Cardiac muscle cell (in vitro differentiated cells and primary cell): Measurements from ENCODE around the gene SLIT3. TPM values are rescaled to one million over a fixed set of nuclear protein-coding genes. Genes with fewer than 3 reads are reported as not detected.

Experiments
- DNase-seq, 2 donors: peaks; one replicate each; pipeline versions ENCODE4 v3.0.0 to v3.0.0-alpha.2; 2010 to 2017; ENCODE audit warnings: low read depth in 1 of 2, low spot score in 1 of 2
- H3K27ac ChIP-seq: fragments of 200-600 bp; sonication (generic); 2 replicates; pipeline ENCODE4 v1.5.1; 2016
- H3K27me3 ChIP-seq: fragments of 200-600 bp; sonication (generic); 2 replicates; pipeline ENCODE4 v1.6.0; 2016; ENCODE audit warnings: control low read depth
- H3K36me3 ChIP-seq: fragments of 200-600 bp; sonication (generic); 2 replicates; pipeline ENCODE4 v1.5.1; 2016; ENCODE audit warnings: control low read depth
- H3K4me1 ChIP-seq: fragments of 200-600 bp; sonication (generic); 2 replicates; pipeline ENCODE4 v1.8.1; 2017; ENCODE audit warnings: low read depth, mild to moderate bottlenecking, mixed run types
- H3K4me3 ChIP-seq: fragments of 200-600 bp; sonication (generic); 2 replicates; pipeline ENCODE4 v1.5.1; 2016; ENCODE audit warnings: mild to moderate bottlenecking
- H3K9me3 ChIP-seq: fragments of 200-600 bp; sonication (generic); 2 replicates; pipeline ENCODE4 v1.5.1; 2017; ENCODE audit warnings: low read depth, mild to moderate bottlenecking, control low read depth
- polyA plus RNA-seq: library from polyadenylated mRNA; unstranded; fragments of >200 nt; fragmentation: Nextera tagmentation; extraction: Ambion mirVana; gene quantifications from 2 replicates; pipeline ENCODE4 v1.2.1, GENCODE V29; 2016
- total RNA-seq: library from RNA; depleted of rRNA; stranded (reverse); fragments of >200 nt; gene quantifications from 2 replicates; pipeline ENCODE4 v1.2.3, GENCODE V29; 2016
- TF ChIP-seq, protein P1 (sequence below): IDR thresholded peaks from 2 replicates; pipeline ENCODE4 v1.5.1; 2012; ENCODE audit warnings: low read depth, mild to moderate bottlenecking, low read length

The SLIT3 gene
- total and polyA plus RNA-seq, 2 experiments from 2014 or later = 50.7 to 111 TPM

DNA sequence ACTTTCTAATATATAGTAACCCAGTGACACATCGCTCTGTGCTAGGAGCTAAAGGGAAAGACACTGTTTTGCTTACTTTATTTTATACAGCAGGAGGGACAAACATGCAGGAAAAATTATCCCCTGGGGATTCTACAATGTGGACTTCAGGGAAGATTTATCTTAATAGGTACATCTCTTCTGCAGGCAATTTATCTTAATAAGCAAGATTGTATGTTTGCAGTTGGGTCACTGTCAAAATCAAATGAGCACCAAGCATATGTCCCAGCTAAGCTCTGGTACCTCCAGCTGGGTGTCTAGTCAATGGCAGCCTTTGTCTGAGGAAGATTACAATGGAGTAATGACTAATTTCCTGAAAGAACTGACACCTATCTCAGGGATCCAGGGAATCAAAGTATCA, 411.9 kb downstream of the SLIT3 start:
- no peaks in the 10 kb centered on the region for H3K9me3 ChIP-seq
- H3K27me3 ChIP-seq = no peaks in the 10 kb centered on the region
- peak overlapping the region; percentile 93 for H3K27ac ChIP-seq
- no peak for DNase-seq
- H3K36me3 ChIP-seq = no peaks in the 10 kb centered on the region
- TF ChIP-seq, protein P1, sequence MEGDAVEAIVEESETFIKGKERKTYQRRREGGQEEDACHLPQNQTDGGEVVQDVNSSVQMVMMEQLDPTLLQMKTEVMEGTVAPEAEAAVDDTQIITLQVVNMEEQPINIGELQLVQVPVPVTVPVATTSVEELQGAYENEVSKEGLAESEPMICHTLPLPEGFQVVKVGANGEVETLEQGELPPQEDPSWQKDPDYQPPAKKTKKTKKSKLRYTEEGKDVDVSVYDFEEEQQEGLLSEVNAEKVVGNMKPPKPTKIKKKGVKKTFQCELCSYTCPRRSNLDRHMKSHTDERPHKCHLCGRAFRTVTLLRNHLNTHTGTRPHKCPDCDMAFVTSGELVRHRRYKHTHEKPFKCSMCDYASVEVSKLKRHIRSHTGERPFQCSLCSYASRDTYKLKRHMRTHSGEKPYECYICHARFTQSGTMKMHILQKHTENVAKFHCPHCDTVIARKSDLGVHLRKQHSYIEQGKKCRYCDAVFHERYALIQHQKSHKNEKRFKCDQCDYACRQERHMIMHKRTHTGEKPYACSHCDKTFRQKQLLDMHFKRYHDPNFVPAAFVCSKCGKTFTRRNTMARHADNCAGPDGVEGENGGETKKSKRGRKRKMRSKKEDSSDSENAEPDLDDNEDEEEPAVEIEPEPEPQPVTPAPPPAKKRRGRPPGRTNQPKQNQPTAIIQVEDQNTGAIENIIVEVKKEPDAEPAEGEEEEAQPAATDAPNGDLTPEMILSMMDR = no peak
- peaks cover 70% of the 10 kb centered on the region for H3K4me1 ChIP-seq
- H3K4me3 ChIP-seq = no peak overlapping the region

DNA sequence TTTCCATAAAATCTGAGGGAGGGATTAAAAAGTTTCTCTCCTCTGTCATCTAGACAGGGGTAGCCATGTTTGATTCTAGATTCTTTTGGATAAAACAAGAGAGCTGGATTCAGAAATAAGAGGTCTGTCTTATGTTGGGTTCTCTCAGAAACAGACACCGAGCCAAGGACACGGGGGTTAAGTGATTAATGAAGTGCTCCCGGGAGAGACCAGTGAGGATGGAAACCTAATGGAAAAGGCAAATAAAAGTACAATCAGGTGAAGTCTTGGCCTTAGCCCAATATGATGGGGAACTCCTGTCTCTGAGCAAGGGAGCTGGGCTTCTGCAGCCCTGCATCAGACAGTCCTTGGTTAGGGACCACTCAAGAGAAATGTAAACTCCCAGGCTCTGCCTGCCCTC, 413.0 kb downstream of the SLIT3 start:
- Histone ChIP-seq H3K27me3 (no peaks in the 10 kb centered on the region), H3K4me3 (peak overlapping the region; percentile 3), H3K36me3 (no peaks in the 10 kb centered on the region), H3K4me1 (peaks cover 76% of the 10 kb centered on the region), H3K9me3 (no peaks in the 10 kb centered on the region), H3K27ac (peak overlapping the region; percentile 93)
- DNase-seq = no peak
- TF ChIP-seq, protein P1 = no peak

DNA sequence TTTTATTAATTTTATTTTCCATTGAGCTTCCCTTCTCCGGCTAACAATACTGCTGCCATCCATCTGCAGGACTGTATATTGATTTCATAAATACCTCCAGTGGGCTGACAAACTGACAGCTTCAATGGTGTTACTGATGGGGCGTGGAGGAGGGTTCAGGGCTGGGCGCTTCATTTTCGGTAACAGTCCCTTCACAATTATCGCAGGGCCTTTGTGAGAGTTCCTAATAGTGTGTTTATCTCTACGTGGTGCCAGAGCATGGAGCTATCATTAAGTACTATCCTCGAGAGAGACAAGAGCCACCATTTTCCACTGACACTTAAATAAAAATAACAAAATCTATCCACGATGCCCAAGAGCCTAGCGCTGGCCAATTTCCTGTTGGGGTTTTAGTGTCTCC, 414.8 kb downstream of the SLIT3 start:
- Histone ChIP-seq H3K27me3 (no peaks in the 10 kb centered on the region), H3K36me3 (no peaks in the 10 kb centered on the region), H3K4me3 (peak overlapping the region; percentile 3), H3K9me3 (no peaks in the 10 kb centered on the region), H3K4me1 (peaks cover 90% of the 10 kb centered on the region), H3K27ac (peak overlapping the region; percentile 93)
- peak in 1 of 2 donors; percentile 49 for DNase-seq
- TF ChIP-seq, protein P1 = no peak

DNA sequence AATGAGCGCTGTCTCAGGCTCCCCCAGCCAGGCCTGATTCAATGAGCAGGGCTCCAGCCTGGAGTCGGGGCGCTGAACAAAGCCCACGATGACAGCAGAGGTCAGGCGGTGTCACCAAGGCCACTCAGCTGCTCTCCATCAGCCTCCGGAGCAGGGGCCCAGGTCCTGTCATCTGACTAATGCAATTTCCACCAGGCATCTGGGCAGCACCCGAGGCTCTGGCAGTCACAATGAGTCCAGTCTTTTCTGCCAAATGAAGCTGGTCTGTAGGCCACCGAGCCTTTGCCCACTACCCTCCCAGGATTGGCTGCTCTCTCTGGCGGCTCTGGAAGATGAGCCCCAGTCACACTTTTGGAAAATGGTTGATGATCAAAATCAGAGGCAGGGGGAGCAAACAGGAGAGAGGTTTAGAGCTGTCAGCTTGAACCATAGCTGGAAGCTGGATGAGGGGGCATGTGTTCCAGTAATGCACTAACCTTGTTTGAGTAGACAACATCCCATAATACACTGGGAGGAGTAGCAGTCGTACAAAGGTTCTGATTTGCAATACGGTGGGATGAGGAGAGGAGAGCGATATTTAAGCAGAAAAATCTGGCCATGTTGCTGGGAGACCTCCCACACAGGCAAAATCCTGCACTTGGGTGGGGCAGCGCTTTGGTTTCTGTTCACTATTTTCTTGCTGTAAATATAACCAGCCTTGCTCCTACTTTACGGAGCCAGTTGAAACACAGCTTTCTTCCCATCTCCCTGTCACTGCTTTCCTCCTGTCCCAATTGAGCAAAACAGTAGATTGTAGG, 415.4 kb downstream of the SLIT3 start:
- Histone ChIP-seq H3K4me3 (no peak overlapping the region), H3K27me3 (no peaks in the 10 kb centered on the region), H3K4me1 (peaks cover 90% of the 10 kb centered on the region), H3K36me3 (no peaks in the 10 kb centered on the region), H3K9me3 (no peaks in the 10 kb centered on the region), H3K27ac (peak overlapping the region; percentile 93)
- TF ChIP-seq, protein P1 = no peak
- peak in 1 of 2 donors; percentile 91 for DNase-seq

DNA sequence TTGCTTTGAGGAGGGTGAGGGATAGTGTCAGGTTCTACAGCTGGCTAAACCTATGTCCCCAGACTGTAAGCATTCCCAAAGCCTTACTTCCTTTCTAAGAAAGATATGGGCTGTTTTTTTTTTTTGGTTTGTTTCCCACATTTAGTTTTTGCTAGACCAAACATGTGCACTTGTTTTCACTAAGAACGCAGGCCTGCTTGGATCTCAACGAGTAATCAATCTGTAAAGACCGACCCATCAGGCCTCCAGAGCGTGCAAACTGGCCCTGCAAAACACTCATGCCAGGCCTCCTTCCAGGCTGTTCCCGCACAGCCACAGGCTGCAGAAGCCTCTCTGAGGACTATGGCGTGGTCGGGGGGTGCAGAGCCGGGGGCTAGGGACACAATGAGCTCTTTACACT, 416.9 kb downstream of the SLIT3 start:
- peaks cover 98% of the 10 kb centered on the region for H3K4me1 ChIP-seq
- no peaks in the 10 kb centered on the region for H3K9me3 ChIP-seq
- TF ChIP-seq, protein P1 = no peak
- H3K4me3 ChIP-seq = no peak overlapping the region
- H3K36me3 ChIP-seq = no peaks in the 10 kb centered on the region
- H3K27ac ChIP-seq = peak overlapping the region; percentile 93
- H3K27me3 ChIP-seq = no peaks in the 10 kb centered on the region
- DNase-seq = no peak
